Measurements from ENCODE around the gene CDH2. TPM values are rescaled to one million over a fixed set of nuclear protein-coding genes. Genes with fewer than 3 reads are reported as not detected.

CDH2 gene
- total and polyA plus RNA-seq, 7 experiments from 2014 or later, result 0.05 to 0.45 (median 0.19) TPM; not detected in 2

- no peak overlapping the region for H3K4me3 ChIP-seq (ENCODE audit: low read length)
- no peak for ATAC-seq
- no peaks in the 10 kb centered on the region for H3K36me3 ChIP-seq (ENCODE audit: control insufficient read depth in 2 of 3, insufficient read depth in 3 of 3, low read length in 3 of 3)
- intact Hi-C loops (cut with micrococcal nuclease), result no loop called here
- H3K9me3 ChIP-seq (ENCODE audit: control insufficient read depth in 2 of 3, low read length in 3 of 3), result no peaks in the 10 kb centered on the region
- H3K36me3 Mint-ChIP-seq, result peaks cover 0 to 10% (median 4%) of the 10 kb centered on the region in 5 donors
- CTCF ChIA-PET, result no interaction called here
- no peak overlapping the region for H3K4me3 Mint-ChIP-seq
- H3K4me1 ChIP-seq (ENCODE audit: control insufficient read depth in 2 of 2, insufficient read depth in 2 of 2, low read length in 2 of 2), result no peaks in the 10 kb centered on the region
- no peak overlapping the region for H3K27ac Mint-ChIP-seq
- POLR2A ChIA-PET, result no interaction called here
- H3K4me1 Mint-ChIP-seq, result peaks cover 5 to 19% (median 13%) of the 10 kb centered on the region in 7 donors
- H3K9me3 Mint-ChIP-seq, result peaks cover 0 to 9% (median 2%) of the 10 kb centered on the region in 11 donors
- H3K27me3 ChIP-seq (ENCODE audit: control insufficient read depth in 2 of 2, insufficient read depth in 2 of 2, low read length in 2 of 2), result peaks cover 0 to 4% of the 10 kb centered on the region in 2 donors
- H3K27ac ChIP-seq (ENCODE audit: low read depth, low read length), result no peak overlapping the region
- peaks cover 21 to 33% (median 24%) of the 10 kb centered on the region in 5 donors for H3K27me3 Mint-ChIP-seq
- DNase-seq, result no peak
Observed at GRCh38 chr18:28171837-28172236, 5.1 kb downstream of the CDH2 start.

- Mint-ChIP-seq H3K36me3 (no peaks in the 10 kb centered on the region), H3K27me3 (peaks cover 0 to 14% (median 2%) of the 10 kb centered on the region in 5 donors), H3K4me1 (no peaks in the 10 kb centered on the region), H3K9me3 (peaks cover 0 to 3% (median 0%) of the 10 kb centered on the region in 11 donors), H3K27ac (no peak overlapping the region), H3K4me3 (no peak overlapping the region)
- Histone ChIP-seq H3K27ac (ENCODE audit: low read depth, low read length) (no peak overlapping the region), H3K4me1 (ENCODE audit: control insufficient read depth in 2 of 2, insufficient read depth in 2 of 2, low read length in 2 of 2) (no peaks in the 10 kb centered on the region), H3K4me3 (ENCODE audit: low read length) (no peak overlapping the region), H3K36me3 (ENCODE audit: control insufficient read depth in 2 of 3, insufficient read depth in 3 of 3, low read length in 3 of 3) (no peaks in the 10 kb centered on the region), H3K9me3 (ENCODE audit: control insufficient read depth in 2 of 3, low read length in 3 of 3) (no peaks in the 10 kb centered on the region), H3K27me3 (ENCODE audit: control insufficient read depth in 2 of 2, insufficient read depth in 2 of 2, low read length in 2 of 2) (no peaks in the 10 kb centered on the region)
- ATAC-seq (no peak), DNase-seq (no peak)
- ChIA-PET POLR2A (no interaction called here), CTCF (no interaction called here)
- intact Hi-C loops (cut with micrococcal nuclease), result no loop called here
Observed at GRCh38 chr18:28168725-28169124, 8.2 kb downstream of the CDH2 start.

DNA sequence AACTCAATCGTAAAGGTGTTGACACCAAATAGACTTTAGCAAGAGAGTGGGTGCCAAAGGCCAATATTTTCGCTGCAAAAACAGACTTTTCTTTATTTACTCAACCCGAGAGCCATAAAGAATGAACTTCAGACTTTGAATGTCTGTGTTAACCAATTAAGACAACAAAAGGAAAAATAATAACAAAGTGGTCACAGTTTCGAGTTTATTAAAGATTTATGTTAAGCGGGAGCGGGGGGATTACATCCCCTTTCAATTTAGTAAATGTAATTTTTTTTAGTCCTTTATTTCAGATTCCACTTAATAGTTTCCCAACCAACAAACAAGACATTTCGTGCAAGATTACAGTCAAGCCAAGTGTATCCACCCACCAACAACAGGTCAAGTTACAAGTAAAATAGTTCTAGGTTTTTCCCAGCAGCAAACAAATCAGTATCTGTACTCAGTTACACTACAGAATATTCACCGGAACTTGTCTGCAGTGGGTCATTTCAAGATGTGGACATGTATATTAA is 9.0 kb downstream of the CDH2 start:
- peaks cover 0 to 10% (median 0%) of the 10 kb centered on the region in 5 donors for H3K27me3 Mint-ChIP-seq
- CTCF ChIA-PET, result no interaction called here
- H3K27ac ChIP-seq (ENCODE audit: low read depth, low read length), result no peak overlapping the region
- ATAC-seq (no peak), DNase-seq (no peak)
- POLR2A ChIA-PET, result no interaction called here
- H3K4me1 ChIP-seq (ENCODE audit: control insufficient read depth in 2 of 2, insufficient read depth in 2 of 2, low read length in 2 of 2), result no peaks in the 10 kb centered on the region
- no peaks in the 10 kb centered on the region for H3K36me3 ChIP-seq (ENCODE audit: control insufficient read depth in 2 of 3, insufficient read depth in 3 of 3, low read length in 3 of 3)
- no peak overlapping the region for H3K4me3 Mint-ChIP-seq
- H3K36me3 Mint-ChIP-seq, result no peaks in the 10 kb centered on the region
- no peaks in the 10 kb centered on the region for H3K9me3 ChIP-seq (ENCODE audit: control insufficient read depth in 2 of 3, low read length in 3 of 3)
- no peaks in the 10 kb centered on the region for H3K27me3 ChIP-seq (ENCODE audit: control insufficient read depth in 2 of 2, insufficient read depth in 2 of 2, low read length in 2 of 2)
- intact Hi-C loops (cut with micrococcal nuclease), result no loop called here
- H3K4me3 ChIP-seq (ENCODE audit: low read length), result no peak overlapping the region
- H3K9me3 Mint-ChIP-seq, result peaks cover 0 to 5% (median 0%) of the 10 kb centered on the region in 11 donors
- no peaks in the 10 kb centered on the region for H3K4me1 Mint-ChIP-seq
- H3K27ac Mint-ChIP-seq, result no peak overlapping the region

DNA sequence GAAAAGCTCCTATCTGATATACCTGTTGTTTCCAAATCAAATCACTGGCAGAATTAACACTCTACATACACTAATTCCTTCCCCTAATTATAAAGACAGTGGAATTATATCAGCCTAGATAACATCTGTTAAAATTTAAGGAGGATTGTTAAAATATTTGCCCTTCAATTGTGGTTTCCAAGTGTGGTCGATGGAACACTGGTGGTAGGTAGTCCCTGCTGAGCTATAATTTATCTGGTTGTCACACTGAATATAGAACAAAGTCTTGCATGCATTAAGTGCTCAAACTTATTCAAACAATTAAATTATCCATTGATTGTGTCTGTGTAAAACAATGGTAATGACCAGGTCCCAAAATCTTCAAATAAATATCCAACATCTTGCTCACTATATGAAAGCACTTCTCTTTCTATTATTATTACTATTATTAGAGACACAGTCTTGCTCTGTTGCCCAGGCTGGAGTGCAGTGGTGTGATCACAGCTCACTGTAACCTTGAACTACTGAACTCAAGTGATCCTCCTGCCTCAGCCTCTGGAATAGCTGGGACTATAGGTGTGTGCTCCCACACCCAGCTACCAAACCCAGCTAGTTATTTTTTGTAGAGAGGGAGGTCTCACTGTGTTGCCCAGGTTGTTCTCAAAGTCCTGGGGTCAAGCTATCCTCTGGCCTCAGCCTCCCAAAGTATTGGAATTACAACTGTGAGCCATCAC is 12.0 kb downstream of the CDH2 start:
- Histone ChIP-seq H3K4me1 (ENCODE audit: control insufficient read depth in 2 of 2, insufficient read depth in 2 of 2, low read length in 2 of 2) (no peaks in the 10 kb centered on the region), H3K4me3 (ENCODE audit: low read length) (no peak overlapping the region), H3K36me3 (ENCODE audit: control insufficient read depth in 2 of 3, insufficient read depth in 3 of 3, low read length in 3 of 3) (no peaks in the 10 kb centered on the region), H3K27ac (ENCODE audit: low read depth, low read length) (no peak overlapping the region), H3K27me3 (ENCODE audit: control insufficient read depth in 2 of 2, insufficient read depth in 2 of 2, low read length in 2 of 2) (no peaks in the 10 kb centered on the region), H3K9me3 (ENCODE audit: control insufficient read depth in 2 of 3, low read length in 3 of 3) (no peaks in the 10 kb centered on the region)
- ChIA-PET CTCF (no interaction called here), POLR2A (no interaction called here)
- H3K36me3 Mint-ChIP-seq, result no peaks in the 10 kb centered on the region
- peaks cover 0 to 3% (median 0%) of the 10 kb centered on the region in 5 donors for H3K27me3 Mint-ChIP-seq
- H3K27ac Mint-ChIP-seq, result no peak overlapping the region
- DNase-seq (no peak), ATAC-seq (no peak)
- intact Hi-C loops (cut with micrococcal nuclease), result no loop called here
- H3K4me1 Mint-ChIP-seq, result no peaks in the 10 kb centered on the region
- H3K4me3 Mint-ChIP-seq, result no peak overlapping the region
- peaks cover 0 to 5% (median 1%) of the 10 kb centered on the region in 11 donors for H3K9me3 Mint-ChIP-seq

GRCh38 chr18:28163201-28163775 is 13.6 kb downstream of the CDH2 start:
- H3K9me3 ChIP-seq (ENCODE audit: control insufficient read depth in 2 of 3, low read length in 3 of 3), result no peaks in the 10 kb centered on the region
- H3K27ac ChIP-seq (ENCODE audit: low read depth, low read length), result no peak overlapping the region
- H3K36me3 ChIP-seq (ENCODE audit: control insufficient read depth in 2 of 3, insufficient read depth in 3 of 3, low read length in 3 of 3), result no peaks in the 10 kb centered on the region
- H3K9me3 Mint-ChIP-seq, result peaks cover 0 to 5% (median 0%) of the 10 kb centered on the region in 11 donors
- ChIA-PET CTCF (no interaction called here), POLR2A (no interaction called here)
- H3K4me3 Mint-ChIP-seq, result no peak overlapping the region
- intact Hi-C loops (cut with micrococcal nuclease), result no loop called here
- no peaks in the 10 kb centered on the region for H3K36me3 Mint-ChIP-seq
- DNase-seq (no peak), ATAC-seq (no peak)
- no peak overlapping the region for H3K4me3 ChIP-seq (ENCODE audit: low read length)
- H3K27me3 Mint-ChIP-seq, result no peaks in the 10 kb centered on the region
- H3K4me1 Mint-ChIP-seq, result no peaks in the 10 kb centered on the region
- H3K4me1 ChIP-seq (ENCODE audit: control insufficient read depth in 2 of 2, insufficient read depth in 2 of 2, low read length in 2 of 2), result no peaks in the 10 kb centered on the region
- H3K27me3 ChIP-seq (ENCODE audit: control insufficient read depth in 2 of 2, insufficient read depth in 2 of 2, low read length in 2 of 2), result no peaks in the 10 kb centered on the region
- no peak overlapping the region for H3K27ac Mint-ChIP-seq

DNA sequence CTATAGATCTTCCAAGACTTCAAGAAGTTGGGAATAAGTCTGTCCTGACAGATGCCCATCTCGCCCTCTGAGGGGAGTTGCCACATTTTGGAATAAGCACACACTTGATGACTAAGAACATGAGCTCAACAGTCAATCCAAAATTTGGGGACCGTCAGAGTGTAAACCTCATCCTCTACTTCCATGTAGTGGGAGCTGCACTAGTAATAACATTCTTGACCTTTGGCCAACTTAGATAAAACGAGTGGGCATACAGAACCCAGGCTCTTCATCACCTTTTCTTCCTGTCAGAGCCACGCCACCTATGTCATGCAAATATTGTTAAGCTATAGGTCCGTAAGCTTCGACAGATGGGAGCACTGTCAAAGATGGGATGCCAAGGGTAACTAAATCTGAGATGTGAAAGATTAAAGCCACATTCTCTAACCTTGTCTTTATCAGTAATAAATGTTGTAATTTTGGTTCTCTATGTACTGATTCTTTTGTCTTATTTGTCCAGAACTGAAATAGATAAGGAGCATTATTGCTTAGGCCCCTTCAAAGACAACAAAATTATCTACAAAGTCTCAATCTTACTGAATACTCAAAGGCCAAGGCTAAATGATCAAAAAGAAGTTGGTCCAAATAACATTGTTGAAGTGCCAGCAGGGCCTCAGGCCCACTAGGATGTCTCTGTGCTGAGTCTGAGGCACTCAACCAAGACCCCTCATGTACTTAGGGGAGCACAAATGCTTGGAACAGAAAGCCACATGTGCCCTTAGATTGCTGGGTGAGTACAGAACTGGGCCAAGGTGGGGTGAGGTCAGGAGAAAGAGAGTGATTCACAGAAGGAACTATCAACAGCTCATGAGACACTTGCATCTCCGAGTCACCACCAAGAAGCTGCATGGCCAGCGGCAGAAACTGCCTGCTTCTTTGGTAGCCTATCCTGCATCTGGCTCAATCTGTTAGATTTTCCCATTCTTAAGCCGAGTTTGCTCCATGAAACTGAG is 15.0 kb downstream of the CDH2 start:
- no peaks in the 10 kb centered on the region for H3K9me3 ChIP-seq (ENCODE audit: control insufficient read depth in 2 of 3, low read length in 3 of 3)

More for the DNA sequence above, 15.0 kb downstream of the CDH2 start:
- Histone ChIP-seq H3K36me3 (ENCODE audit: control insufficient read depth in 2 of 3, insufficient read depth in 3 of 3, low read length in 3 of 3) (no peaks in the 10 kb centered on the region), H3K4me1 (ENCODE audit: control insufficient read depth in 2 of 2, insufficient read depth in 2 of 2, low read length in 2 of 2) (no peaks in the 10 kb centered on the region), H3K4me3 (ENCODE audit: low read length) (no peak overlapping the region), H3K27ac (ENCODE audit: low read depth, low read length) (no peak overlapping the region), H3K27me3 (ENCODE audit: control insufficient read depth in 2 of 2, insufficient read depth in 2 of 2, low read length in 2 of 2) (no peaks in the 10 kb centered on the region)
- no peak overlapping the region for H3K4me3 Mint-ChIP-seq
- H3K9me3 Mint-ChIP-seq, result peaks cover 0 to 5% (median 0%) of the 10 kb centered on the region in 11 donors
- intact Hi-C loops (cut with micrococcal nuclease), result no loop called here
- no peak overlapping the region for H3K27ac Mint-ChIP-seq
- no peaks in the 10 kb centered on the region for H3K4me1 Mint-ChIP-seq
- no peaks in the 10 kb centered on the region for H3K27me3 Mint-ChIP-seq
- ChIA-PET POLR2A (no interaction called here), CTCF (no interaction called here)
- no peak for ATAC-seq
- H3K36me3 Mint-ChIP-seq, result no peaks in the 10 kb centered on the region
- DNase-seq, result no peak

Measured in naive thymus-derived CD4-positive, alpha-beta T cell (primary cell).